ENCODE results near the gene SLC39A9. TPM values are rescaled to one million over a fixed set of nuclear protein-coding genes. Genes with fewer than 3 reads are reported as not detected.

The SLC39A9 gene
- total RNA-seq, 1 experiment from 2014 or later = 39.8 TPM

- no peak for TF ChIP-seq CTCF (conservative IDR thresholded peaks at IDR 0.05)
- no peaks in the 10 kb centered on the region for H3K9me3 Mint-ChIP-seq
- Histone ChIP-seq H4K8ac (replicated peaks; ENCODE audit: insufficient read length, low read depth, low read length) (no peak overlapping the region), H3K9ac (ENCODE audit: extremely low read depth, insufficient read length, low read length) (no peak overlapping the region), H2AFZ (ENCODE audit: low read length) (no peak overlapping the region), H4K91ac (ENCODE audit: insufficient read length, low read depth, low read length) (no peak overlapping the region), H2AK5ac (ENCODE audit: insufficient read length, low read length) (no peak overlapping the region), H2BK20ac (ENCODE audit: low read depth, low read length, poor library complexity, severe bottlenecking) (no peak overlapping the region), H3K27ac (ENCODE audit: insufficient read length, low read depth, low read length) (no peak overlapping the region), H3K27me3 (ENCODE audit: insufficient read depth, low read length) (no peaks in the 10 kb centered on the region), H3K23me2 (ENCODE audit: insufficient read length, low read depth, low read length, poor library complexity, severe bottlenecking) (peaks cover 5% of the 10 kb centered on the region), H3K4ac (ENCODE audit: low read depth, low read length) (no peak overlapping the region), H3K56ac (ENCODE audit: insufficient read length, low read depth, low read length) (no peak overlapping the region), H2BK5ac (ENCODE audit: insufficient read length, low read length) (no peak overlapping the region), H2BK12ac (ENCODE audit: insufficient read length, low read depth, low read length) (no peak overlapping the region), H3K9me3 (ENCODE audit: control insufficient read depth, low read depth, low read length) (no peaks in the 10 kb centered on the region), H4K20me1 (ENCODE audit: control insufficient read depth, insufficient read depth, insufficient read length) (no peaks in the 10 kb centered on the region), H3K14ac (ENCODE audit: insufficient read depth, low read length) (no peak overlapping the region), H3K23ac (ENCODE audit: insufficient read length, low read depth, low read length) (no peak overlapping the region), H3K4me2 (ENCODE audit: insufficient read depth, insufficient read length, low read length) (no peak overlapping the region), H3K4me1 (ENCODE audit: insufficient read depth, low read length) (no peaks in the 10 kb centered on the region), H3K79me1 (ENCODE audit: insufficient read depth, low read depth, low read length, poor library complexity, severe bottlenecking) (peaks cover 14% of the 10 kb centered on the region), H3T11ph (ENCODE audit: low read length) (no peak overlapping the region), H4K5ac (ENCODE audit: insufficient read length, low read depth, low read length) (no peak overlapping the region), H2BK15ac (ENCODE audit: low read depth, low read length) (no peak overlapping the region), H3K79me2 (ENCODE audit: insufficient read depth, low read length) (peaks cover 48% of the 10 kb centered on the region; the same call in 1 of the 2 replicates), H2BK120ac (ENCODE audit: low read depth, low read length, poor library complexity, severe bottlenecking) (no peak overlapping the region), H3K18ac (ENCODE audit: insufficient read length, low read depth, low read length) (no peak overlapping the region)
- H3K27me3 Mint-ChIP-seq (ENCODE audit: low read depth) = no peaks in the 10 kb centered on the region
- peak overlapping the region in 2 of 3 experiments; percentile 67 to 75; a peak in 3 of 7 replicates for H3K27ac Mint-ChIP-seq
- DNase-seq = no peak
- no CpG with 5 or more reads among the region's 3 CpGs for WGBS (ENCODE audit: extremely low coverage, insufficient read length, low lambda C conversion rate)
- peaks cover 64 to 90% (median 88%) of the 10 kb centered on the region in 3 experiments; a peak in 6 of 7 replicates for H3K36me3 Mint-ChIP-seq (ENCODE audit: insufficient read depth in 1 of 3, low read depth in 3 of 3)
- peaks cover 23 to 28% of the 10 kb centered on the region in 2 experiments for H3K4me1 Mint-ChIP-seq
- no peak overlapping the region for H3K4me3 Mint-ChIP-seq
Measured at GRCh38 chr14:69392481-69392880, 6.0 kb upstream of the SLC39A9 start.
